ENCODE measurements around the gene TRMT2A.
"Not testable (repeated sequence)": the region's sequence is repeated elsewhere in the genome, so short reads cannot be mapped to it uniquely, and the experiment has no call there.

Gene TRMT2A

DNA sequence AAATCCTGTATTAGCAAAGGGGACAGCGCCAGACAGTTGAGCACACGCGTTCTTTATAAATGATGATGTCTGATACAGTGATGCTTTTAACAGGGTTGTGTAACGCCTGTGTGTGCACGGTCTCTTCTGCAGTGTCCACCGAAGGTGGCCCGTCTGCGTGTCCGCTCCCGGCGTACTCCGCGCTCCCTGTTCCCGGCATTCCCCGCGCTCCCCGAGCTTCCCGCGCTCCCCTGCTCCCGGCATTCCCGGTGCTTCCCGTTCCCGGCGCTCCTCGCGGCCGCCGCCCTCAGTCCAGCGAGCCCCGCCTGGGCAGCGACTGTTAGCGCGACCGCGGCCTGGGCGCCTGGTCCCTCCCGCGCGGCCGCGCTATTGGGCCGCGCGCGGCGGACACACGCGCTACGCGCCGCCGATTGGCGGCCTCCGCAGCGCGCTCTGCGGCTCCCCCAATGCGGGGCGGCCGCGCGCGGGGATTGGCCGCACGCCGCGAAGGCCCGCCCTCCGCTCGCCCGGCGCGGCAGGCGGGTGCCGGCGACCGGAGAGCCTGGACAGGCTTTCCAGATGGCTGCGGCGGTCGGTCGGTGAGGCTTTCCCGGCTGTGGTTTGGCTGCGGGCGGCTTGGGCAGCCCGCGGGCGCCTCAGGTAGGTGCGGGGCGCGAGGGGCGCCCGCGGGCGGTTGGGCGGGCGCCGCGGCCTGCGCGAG lies 37.1 kb downstream of the TRMT2A start, which contains the start of gene DGCR8:
DGCR8 (plus strand) TSS at position 497 of the 700 bp plus-strand sequence. CDS start 5,723 bp downstream, outside the sequence.
- DNase-seq (ENCODE audit: extremely low read depth, low read depth): peak; percentile 89
- TF ChIP-seq, protein P1, sequence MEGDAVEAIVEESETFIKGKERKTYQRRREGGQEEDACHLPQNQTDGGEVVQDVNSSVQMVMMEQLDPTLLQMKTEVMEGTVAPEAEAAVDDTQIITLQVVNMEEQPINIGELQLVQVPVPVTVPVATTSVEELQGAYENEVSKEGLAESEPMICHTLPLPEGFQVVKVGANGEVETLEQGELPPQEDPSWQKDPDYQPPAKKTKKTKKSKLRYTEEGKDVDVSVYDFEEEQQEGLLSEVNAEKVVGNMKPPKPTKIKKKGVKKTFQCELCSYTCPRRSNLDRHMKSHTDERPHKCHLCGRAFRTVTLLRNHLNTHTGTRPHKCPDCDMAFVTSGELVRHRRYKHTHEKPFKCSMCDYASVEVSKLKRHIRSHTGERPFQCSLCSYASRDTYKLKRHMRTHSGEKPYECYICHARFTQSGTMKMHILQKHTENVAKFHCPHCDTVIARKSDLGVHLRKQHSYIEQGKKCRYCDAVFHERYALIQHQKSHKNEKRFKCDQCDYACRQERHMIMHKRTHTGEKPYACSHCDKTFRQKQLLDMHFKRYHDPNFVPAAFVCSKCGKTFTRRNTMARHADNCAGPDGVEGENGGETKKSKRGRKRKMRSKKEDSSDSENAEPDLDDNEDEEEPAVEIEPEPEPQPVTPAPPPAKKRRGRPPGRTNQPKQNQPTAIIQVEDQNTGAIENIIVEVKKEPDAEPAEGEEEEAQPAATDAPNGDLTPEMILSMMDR (IDR thresholded peaks at IDR 0.05; ENCODE audit: low read depth, low read length): no peak

DNA sequence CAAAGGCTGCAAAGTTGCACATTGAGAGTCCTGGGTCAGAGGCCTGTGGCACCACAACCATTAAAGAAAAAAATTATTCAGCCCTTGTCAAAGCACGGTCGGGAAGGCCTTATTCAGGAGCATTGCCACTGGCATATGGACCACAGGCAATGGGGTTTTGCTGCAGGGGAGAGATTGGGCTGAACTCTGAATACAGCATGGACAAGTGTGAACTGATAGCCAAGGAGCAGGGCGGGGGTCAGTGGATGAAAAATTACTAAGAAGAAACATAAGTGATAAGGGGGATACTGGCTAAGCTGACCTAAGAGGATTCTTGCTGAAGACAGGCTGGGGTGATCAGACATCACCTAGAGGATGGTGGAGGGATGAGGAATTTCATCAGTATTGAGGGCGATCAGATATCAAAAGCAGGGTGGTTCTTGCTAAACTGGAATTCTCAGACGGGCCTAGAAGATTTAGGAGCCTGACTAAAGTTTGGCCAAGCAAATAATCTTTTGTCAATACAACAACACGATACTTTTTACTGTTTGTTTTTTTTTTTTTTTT lies 40.3 kb downstream of the TRMT2A start:
- TF ChIP-seq, protein P1 (IDR thresholded peaks at IDR 0.05; ENCODE audit: low read depth, low read length): no peak
- DNase-seq (ENCODE audit: extremely low read depth, low read depth): no peak

DNA sequence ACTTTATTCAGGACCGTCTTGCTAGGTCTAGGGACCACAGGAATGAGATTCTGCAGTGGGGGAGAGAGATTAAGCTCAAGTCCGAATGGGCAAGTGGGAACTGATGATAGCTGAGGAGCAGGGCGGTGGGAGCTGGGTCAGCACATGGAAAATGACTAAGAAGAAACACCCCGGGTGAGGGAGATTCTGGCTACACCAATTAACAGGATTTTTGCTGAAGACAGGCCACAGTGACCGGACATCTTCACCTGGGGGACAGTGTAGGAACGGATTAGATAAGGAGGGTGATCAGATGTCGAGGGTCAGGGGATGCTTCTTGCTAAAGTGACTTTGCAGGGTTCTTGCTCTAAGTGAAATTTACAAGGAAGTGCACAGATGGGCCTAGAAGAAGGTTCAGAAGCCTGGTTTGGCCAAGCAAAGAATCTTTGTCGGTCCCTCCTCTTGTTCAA lies 45.5 kb downstream of the TRMT2A start:
- TF ChIP-seq, protein P1 (IDR thresholded peaks at IDR 0.05; ENCODE audit: low read depth, low read length): no peak
- DNase-seq (ENCODE audit: extremely low read depth, low read depth): no peak

DNA sequence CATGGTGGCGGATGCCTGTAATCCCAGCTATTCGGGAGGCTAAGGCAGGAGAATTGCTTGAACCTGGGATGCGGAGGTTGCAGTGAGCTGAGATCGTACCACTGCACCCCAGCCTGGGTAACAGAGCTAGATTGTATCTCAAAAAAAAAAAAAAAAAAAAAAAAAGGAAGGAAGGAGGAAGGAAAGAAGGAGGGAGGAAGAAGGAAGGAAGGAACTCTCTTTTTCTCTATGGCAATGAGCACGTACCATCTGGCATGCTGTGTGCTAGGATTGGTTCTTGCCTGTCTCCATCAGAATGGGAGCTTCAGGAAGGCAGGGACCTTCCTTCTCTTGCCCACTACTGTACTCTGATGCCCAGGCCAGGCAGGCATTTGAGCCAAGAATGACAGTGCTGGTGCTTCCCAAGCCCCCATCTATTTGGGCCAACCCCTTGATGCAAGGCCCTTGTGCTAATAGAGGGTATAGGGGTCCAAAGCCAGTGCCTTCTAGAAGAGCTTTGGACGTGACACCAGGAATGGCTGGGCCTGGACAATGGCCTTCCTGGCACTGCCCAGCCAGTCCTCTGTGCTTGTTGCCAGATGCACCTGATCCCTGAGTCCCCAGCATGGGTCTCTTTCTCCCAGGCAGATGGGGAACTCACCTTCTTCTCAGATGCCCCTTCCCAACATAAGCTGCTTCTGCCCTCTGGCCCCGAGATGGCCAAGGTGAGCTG lies 47.5 kb downstream of the TRMT2A start:
- no peak for DNase-seq (ENCODE audit: extremely low read depth, low read depth)
- TF ChIP-seq, protein P1 (IDR thresholded peaks at IDR 0.05; ENCODE audit: low read depth, low read length): no peak

DNA sequence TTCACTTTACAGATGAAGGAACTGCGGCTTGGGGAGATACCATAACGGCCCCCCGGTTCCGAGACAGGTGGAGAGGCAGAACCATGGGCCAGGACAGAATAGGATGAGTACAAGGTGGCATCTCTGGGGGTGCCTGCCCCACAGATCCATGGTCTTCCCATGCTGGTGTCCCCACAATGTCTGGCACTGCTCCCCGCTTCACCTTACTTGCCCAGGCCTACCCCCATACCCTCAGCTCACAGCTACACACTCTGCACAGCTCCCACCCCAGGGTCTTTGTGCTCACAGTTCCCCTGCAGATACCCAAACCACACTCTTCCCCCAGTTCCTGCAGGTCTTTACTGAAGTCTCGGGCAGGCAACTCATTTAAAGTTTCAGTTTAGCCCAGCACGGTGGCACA lies 48.4 kb downstream of the TRMT2A start:
- no peak for DNase-seq (ENCODE audit: extremely low read depth, low read depth)
- TF ChIP-seq, protein P1 (IDR thresholded peaks at IDR 0.05; ENCODE audit: low read depth, low read length): no peak

DNA sequence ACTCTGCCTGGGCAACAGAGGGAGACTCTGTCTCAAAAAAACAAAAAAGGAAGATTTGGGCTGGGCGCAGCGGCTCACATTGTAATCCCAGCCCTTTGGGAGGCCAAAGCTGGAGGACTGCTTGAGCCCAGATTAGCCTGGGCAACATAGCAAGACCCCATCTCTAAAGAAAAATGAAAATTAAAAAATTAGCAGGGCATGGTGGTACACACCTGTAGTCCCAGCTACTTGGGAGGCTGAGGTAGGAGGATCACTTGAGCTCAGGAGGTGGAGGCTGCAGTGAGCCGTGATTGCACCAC lies 49.7 kb downstream of the TRMT2A start:
- not testable (repeated sequence) for DNase-seq (ENCODE audit: extremely low read depth, low read depth)

DNA sequence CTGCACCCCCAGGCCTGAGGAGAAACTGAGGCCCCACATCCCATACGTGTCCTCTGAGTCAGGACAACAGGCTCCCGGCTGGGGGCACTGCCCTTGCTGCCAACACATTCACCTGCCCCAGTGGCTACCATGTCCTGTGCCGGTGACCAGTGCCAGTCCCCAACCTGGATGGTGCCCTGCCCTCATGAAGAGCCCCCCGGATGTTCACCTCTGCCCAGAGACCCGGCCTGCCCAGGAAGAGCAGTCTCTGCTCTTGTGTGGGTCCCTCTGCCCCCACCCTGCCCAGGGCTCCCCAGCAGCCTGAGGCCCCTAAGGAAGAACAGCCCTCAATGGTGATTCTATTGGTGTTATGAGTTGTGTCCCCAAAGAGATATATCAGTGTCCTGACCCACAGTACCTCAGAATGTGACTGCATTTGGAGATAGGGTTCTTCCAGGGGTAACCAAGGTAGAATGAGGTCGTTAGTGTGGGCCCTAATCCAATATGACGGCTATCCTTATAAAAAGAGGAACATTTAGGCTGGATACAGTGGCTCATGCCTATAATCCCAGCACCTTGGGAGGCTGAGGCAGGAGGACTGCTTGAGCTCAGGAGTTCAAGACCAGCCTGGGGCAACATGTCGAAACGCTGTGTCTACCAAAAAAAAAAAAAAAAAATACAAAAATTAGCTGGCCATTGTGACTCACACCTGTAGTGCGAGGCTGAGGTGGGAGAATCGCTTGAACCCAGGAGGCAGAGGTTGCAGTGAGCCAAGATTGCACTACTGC lies 50.2 kb downstream of the TRMT2A start:
- no peak for DNase-seq (ENCODE audit: extremely low read depth, low read depth)
- TF ChIP-seq, protein P1 (IDR thresholded peaks at IDR 0.05; ENCODE audit: low read depth, low read length): no peak
